GM12872 (cell line): ENCODE data around the gene CHCHD6.

Source experiments
- TF ChIP-seq, protein P1 (sequence below): IDR thresholded peaks from 3 replicates; pipeline ENCODE4 v1.5.1; 2011; ENCODE audit warnings: low read depth, mild to moderate bottlenecking, low read length, moderate library complexity; ENCODE audit not compliant: insufficient read depth

Gene CHCHD6

DNA sequence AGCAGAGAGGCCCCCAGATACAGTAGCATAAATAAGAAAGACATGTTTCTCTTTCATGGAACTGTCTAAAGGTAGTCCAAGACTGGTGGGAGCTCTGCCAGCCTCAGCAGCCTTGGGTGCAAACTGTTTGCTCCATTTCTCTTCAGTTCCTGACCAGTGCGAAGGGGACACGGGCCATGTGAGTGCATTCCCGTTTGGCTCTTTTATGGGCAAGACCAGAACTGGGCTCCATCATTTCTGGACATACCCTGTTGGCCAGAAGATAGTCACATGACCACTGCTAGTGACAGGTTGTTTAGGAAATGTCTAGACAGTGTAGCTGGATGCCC lies 45.5 kb downstream of the CHCHD6 start:
- TF ChIP-seq, protein P1, sequence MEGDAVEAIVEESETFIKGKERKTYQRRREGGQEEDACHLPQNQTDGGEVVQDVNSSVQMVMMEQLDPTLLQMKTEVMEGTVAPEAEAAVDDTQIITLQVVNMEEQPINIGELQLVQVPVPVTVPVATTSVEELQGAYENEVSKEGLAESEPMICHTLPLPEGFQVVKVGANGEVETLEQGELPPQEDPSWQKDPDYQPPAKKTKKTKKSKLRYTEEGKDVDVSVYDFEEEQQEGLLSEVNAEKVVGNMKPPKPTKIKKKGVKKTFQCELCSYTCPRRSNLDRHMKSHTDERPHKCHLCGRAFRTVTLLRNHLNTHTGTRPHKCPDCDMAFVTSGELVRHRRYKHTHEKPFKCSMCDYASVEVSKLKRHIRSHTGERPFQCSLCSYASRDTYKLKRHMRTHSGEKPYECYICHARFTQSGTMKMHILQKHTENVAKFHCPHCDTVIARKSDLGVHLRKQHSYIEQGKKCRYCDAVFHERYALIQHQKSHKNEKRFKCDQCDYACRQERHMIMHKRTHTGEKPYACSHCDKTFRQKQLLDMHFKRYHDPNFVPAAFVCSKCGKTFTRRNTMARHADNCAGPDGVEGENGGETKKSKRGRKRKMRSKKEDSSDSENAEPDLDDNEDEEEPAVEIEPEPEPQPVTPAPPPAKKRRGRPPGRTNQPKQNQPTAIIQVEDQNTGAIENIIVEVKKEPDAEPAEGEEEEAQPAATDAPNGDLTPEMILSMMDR, result no peak

GRCh38 chr3:126749931-126750755 lies 46.1 kb downstream of the CHCHD6 start:
- TF ChIP-seq, protein P1, result no peak

- TF ChIP-seq, protein P1, result no peak
Measured at GRCh38 chr3:126750756-126751121, 46.7 kb downstream of the CHCHD6 start.

DNA sequence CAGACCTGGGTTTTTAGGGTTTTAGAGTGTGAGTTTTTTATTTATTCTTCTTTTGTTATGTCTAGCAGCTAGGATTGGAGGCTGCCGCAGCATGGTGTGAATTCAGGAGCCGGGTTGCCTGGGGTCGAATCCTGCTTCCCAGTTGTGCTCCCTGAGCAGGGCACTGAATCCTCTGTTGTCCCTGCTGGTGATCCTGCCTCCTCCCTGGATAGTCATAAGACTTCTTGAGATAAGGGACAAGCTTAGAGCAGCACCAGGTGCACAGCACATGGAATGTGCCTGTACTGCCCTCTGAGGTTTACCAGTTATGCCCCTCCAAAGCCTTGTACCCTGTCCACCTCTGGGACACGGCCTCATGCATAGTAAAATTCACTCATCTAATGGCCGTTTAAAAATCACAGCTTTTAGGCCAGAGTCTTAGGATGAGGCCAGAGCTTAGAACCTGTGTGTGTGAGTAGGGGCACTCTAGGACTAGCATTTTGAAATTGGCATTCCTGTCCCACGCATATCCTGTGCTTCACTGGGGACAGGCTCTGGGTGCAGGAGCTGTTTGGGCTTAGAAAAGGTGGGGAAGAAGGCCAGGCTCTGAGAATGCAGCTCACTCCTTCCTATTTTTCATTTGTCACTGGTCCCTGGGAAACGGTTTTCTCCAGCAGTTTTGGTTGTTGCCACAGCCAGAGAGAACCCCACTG lies 47.7 kb downstream of the CHCHD6 start:
- TF ChIP-seq, protein P1, result no peak

GRCh38 chr3:126752303-126753190 lies 48.5 kb downstream of the CHCHD6 start:
- TF ChIP-seq, protein P1, result peak; percentile 91

DNA sequence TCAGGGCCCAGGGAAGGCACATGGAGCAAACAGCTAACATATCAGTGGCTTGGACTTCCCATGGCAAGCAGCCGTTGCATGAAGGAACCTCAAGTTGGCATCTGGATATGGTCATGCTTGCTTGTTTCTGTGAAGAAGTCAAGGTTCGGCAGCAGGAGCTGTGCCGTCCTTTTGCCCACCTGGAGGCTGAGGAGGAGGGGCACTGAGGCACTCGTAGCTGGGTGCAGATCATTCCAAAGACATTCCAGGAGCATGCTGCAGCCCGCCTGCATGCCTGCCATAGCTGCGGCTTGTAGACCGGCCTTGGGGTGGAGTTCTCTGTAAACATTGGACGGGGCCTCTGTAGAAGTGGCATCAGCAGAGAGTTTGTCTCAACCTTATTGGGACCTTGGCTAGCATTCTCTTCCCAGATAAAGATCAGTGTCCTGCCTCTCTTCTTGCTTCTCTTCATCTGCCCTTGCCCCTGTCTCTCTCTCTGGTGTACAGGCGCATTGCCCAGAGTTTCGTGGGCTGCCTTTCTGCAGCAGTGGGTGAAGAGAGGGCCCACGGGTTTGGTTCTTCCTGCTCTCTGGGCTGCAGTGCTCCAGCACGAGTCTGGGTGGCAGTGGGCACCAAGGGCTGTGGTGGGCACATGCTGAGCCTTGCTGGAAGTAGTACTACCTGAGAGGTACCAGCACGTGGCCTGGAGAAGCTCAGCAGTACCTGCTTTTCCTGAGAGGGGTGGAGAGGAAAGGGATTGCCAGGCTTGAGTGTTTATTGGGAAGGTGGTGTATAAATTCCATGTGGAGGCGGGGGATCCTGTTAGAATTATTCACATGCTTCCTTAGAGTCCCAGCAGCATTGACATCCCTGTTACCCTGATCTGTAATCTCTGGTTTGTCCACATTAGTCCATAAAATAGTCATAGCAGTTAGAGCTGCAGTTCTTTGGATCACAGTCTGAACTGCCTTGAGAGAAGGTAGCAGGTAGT lies 49.4 kb downstream of the CHCHD6 start:
- TF ChIP-seq, protein P1, result no peak
